Smooth muscle cell of the brain vasculature (primary cell): Measurements from ENCODE around the gene C4orf17.
A peak's percentile ranks its signal among the peaks of the same experiment; 100 is the strongest.
"Not testable (repeated sequence)": the region's sequence is repeated elsewhere in the genome, so short reads cannot be mapped to it uniquely, and the experiment has no call there.

Experiments
- DNase-seq: peaks from one replicate; pipeline ENCODE4 v3.0.0-alpha.2; 2012; ENCODE audit warnings: low read depth, low spot score

Gene C4orf17

DNA sequence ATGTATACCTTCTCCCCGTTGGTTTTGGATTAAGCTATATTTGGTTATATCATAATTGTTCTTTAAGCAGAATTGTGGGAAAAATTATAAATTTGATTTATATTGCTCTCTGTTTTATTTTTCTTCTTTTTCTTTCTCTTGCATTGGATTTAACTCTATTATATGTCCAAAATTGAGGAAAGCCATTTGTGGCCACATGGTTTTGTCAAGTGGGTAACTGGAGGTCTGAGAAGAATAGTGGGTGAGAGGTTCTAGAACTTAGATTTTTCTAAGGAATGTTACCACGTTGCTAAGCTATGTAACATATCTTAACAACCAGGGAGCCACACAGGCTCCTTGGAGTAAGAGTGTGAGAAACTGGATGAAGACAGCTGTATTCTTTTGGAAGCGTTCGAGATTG lies at the start of gene C4orf17:
Gene C4orf17 (plus strand): TSS at position 301 of the 400 bp plus-strand sequence. CDS start 2,061 bp downstream, outside the sequence.
- no peak for DNase-seq

- no peak for DNase-seq
Measured at GRCh38 chr4:99461623-99462401, 49.0 kb upstream of the C4orf17 start.

DNA sequence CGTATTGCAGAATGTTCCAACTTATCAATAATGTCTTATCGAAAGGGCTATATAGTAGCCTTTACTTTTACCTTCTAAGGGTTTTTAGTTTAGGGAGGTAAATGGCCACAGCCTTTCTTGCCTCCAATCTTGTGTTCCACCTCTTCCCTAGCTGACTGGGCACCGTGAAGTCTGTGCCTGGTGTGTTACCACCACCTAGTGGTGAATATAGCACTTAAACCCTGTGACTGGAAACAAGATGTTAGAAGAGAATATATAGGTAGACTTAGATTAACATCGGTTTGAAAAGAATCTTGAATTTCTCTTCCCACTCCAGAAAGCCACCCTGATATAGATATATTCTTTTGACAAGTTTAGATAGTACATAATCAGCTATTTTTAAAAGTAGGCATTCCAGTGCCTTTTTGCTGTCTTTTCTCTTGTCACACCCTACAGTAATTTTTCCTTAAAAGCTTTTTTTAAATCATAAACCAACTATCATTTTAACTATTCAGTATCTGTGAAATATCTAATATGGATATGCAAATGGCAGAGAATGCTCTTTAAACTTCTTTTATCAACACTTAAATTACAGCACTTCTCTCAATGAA lies 47.9 kb upstream of the C4orf17 start:
- DNase-seq: peak; percentile 45

DNA sequence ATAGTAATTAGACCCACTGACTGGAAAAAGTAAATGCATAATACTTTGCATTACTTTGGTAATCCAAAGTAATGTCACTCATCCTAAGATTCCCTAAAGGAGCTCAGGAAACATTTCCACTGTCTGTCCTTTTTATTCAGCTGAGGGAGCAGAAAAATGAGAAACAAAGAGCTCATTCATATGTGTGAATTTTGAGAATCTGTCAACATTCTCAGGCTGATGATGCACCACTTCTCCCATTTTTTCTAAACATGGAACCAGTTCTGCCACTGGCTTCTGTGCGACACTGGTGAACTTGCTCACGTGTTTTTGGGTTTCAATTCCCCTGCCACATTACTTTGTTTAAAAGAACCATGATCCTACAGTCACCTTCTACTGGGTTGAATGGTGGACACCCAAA lies 47.3 kb upstream of the C4orf17 start:
- no peak for DNase-seq

DNA sequence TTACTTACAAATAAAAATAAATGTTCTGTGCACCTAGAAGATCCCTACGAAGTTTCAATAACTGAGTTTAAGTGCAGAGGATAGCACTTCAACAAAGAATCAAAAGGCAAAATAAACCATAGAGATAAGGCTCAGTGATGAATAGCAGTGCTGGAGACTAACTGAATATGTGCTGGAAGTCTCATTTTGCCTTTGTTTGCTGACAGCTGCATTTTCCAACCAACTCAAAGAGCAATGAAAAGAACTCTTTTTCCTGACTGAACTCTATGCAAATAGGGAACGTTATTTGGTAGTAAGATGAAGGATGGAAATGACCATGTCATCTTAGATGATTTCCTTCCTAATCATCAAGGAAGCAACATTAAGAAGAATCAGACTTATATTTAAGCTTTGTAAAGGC lies 42.9 kb upstream of the C4orf17 start:
- no peak for DNase-seq

- no peak for DNase-seq
Measured at GRCh38 chr4:99468889-99469288, 41.9 kb upstream of the C4orf17 start.

DNA sequence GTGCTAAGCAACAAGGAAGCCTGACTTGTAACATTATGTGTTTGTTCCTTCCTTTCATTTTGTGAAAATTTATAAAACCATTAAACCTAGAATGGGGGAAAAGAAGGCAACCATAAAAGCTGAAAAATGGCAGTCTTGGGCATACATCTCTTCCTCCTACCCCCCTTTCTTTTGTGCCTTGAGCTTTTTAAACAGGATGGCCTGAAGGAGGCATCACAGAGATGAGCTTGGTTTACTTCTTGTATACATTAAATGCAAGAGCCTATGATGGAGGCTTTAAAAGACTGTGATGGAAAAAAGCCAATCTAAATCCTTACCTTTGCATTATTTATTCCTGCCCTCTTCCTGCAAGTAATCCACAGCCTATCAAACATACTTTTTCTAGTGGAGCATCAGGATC lies 39.5 kb upstream of the C4orf17 start:
- no peak for DNase-seq

GRCh38 chr4:99471896-99472295 lies 38.9 kb upstream of the C4orf17 start:
- DNase-seq: no peak

- DNase-seq: no peak
Measured at GRCh38 chr4:99473131-99473530, 37.7 kb upstream of the C4orf17 start.

GRCh38 chr4:99483636-99484035 lies 27.2 kb upstream of the C4orf17 start:
- no peak for DNase-seq

DNA sequence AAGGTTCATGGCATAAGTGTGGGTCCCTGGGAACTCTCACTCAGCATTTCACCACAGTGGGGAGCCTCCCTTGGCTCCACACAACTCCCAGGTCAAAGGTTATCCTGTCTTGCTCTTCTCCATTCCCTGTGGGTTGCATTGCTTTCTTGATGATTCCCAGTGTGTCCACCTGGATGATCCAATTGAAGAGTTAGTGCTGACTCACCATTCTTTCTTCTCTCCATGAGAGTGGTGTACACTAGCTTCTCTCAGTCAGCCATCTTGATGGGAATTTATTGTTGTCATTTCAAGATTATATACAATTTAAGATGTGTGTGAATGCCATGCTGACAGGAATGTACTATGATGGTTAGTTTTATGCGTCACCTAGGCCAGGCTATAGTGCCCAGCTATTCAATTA lies 25.6 kb upstream of the C4orf17 start:
- no peak for DNase-seq

- not testable (repeated sequence) for DNase-seq
Measured at GRCh38 chr4:99486648-99487047, 24.2 kb upstream of the C4orf17 start.

- no peak for DNase-seq
Measured at GRCh38 chr4:99490286-99490685, 20.5 kb upstream of the C4orf17 start.

- no peak for DNase-seq
Measured at GRCh38 chr4:99504804-99505502, 5.9 kb upstream of the C4orf17 start.

- DNase-seq: no peak
Measured at GRCh38 chr4:99506781-99507180, 4.0 kb upstream of the C4orf17 start.

- no peak for DNase-seq
Measured at GRCh38 chr4:99507349-99507748, 3.5 kb upstream of the C4orf17 start.

DNA sequence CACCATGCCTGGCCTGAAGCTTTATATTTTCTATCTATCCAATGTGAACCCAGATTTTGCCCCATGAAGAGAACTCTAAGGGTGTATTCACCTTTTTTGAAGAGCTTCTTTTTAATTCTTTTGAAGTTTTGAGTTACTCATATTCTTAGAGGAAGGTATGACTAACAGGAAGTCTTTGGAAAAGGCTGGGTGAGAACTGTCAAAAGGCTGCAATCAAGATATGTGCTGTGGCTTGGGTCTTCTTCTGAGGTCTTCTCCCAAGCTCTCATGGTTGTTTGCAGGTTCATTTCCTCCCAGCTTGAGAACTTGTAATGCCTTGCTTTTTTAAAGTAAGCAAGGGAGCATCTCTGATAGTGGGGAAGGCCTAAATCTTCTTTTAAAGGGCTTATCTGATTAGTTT lies 3.1 kb upstream of the C4orf17 start:
- DNase-seq: no peak

GRCh38 chr4:99518601-99519295 lies 7.9 kb downstream of the C4orf17 start:
- DNase-seq: no peak

DNA sequence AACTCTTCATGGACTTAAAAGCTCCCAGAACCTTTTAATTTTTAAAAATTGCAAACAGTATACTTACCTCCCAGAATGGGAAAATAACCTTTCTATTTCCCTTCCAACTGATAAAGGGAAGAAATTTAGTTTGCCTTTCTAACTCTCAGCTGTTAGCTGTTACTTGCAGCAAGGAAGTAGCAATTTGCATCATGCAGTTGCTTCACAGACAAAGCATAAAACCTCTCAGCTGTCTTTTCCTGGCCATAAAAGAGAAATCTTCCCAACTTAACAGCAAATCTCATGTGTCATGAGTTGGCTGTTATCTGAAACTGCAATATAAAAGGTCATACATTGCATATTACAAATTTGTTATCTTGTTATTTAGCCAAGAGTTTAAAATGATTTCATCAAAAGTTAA lies 18.4 kb downstream of the C4orf17 start:
- no peak for DNase-seq

- no peak for DNase-seq
Measured at GRCh38 chr4:99529956-99530355, 19.1 kb downstream of the C4orf17 start.

- not testable (repeated sequence) for DNase-seq
Measured at GRCh38 chr4:99534699-99535098, 23.9 kb downstream of the C4orf17 start.

DNA sequence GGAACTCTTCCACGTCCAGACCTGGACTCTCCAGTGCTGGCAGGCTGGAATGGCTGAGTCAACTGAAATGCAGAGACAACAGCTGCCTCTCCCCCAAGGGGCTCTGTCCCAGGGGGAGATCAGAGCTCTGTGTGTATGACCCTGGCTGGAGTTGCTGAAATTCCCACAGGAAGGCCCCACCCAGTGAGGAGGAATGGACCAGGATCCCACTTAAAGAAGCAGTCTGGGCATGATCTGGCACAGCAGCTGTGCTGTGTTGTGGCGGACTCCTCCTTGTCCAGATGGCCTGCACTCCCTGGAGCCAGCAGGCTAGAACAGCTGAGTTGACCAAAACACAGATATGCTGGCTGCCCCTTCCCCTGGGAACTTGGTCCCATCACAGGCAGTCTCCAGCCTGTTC lies 25.4 kb downstream of the C4orf17 start:
- DNase-seq: no peak
